GM19468 (cell line): ENCODE data around the gene OR6C74.

Experiments
- ATAC-seq: cut with Tn5 transposase; IDR thresholded peaks from one replicate; pipeline ENCODE4 v1.9.1; 2021; ENCODE audit warnings: mild to moderate bottlenecking, moderate library complexity, moderate number of reproducible peaks; ENCODE audit not compliant: unreplicated experiment; ENCODE audit errors: extremely low read depth

OR6C74 gene

DNA sequence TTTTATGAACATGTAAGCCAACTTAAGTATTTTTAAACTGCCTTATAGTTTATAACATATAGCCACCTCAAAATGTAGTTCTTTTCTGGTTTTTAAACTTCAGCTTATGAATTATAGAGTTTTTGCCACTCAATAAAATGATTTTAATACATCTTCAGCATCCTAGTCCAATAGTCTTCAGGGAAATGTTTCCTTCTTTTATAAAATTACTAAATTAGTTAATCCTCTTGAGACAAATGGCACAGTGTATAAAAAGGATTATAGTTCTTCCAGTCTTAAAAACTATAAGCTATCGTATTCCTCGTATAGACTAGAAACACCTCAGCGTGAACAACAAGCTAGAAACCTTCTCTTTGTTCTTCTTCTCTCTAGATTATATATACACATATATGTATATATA, at the start of gene OR6C74:
Gene OR6C74, plus strand, starts transcription at position 301 of the 400 bp plus-strand sequence. CDS start 2,679 bp downstream, outside the sequence.
- ATAC-seq = no peak

GRCh38 chr12:55220725-55221124, 23.7 kb upstream of the OR6C74 start, which contains the start of gene OR10A7:
Gene OR10A7, plus strand, starts transcription at chr12:55221025. Its CDS starts 0 bp downstream, at chr12:55221025.
- ATAC-seq = no peak

- no peak for ATAC-seq
These were observed 17.9 kb upstream of the OR6C74 start for GRCh38 chr12:55226523-55226922.

- no peak for ATAC-seq
These were observed 16.8 kb upstream of the OR6C74 start for GRCh38 chr12:55227643-55228042.

DNA sequence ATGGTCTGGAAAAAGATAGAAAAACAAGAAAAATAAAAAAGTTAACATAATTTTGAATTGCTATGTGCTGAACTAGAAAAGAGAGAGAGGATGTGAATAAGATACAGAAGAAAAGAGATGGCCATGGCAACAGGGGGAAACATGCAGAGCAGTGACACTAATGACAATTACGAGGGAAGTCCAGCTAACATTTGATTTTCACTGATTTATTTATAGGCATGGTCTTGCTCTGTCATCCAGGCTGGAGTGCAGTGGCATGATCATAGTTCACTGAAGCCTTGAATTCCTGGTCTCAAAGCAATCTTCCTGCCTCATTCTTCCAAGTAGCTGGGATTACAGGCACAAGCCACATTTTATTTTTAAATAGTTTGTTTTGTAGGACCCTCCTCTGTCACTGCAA, 1.8 kb downstream of the OR6C74 start:
- ATAC-seq = no peak

- no peak for ATAC-seq
These were observed 6.5 kb downstream of the OR6C74 start for GRCh38 chr12:55250944-55251343.

GRCh38 chr12:55253281-55253680, 8.9 kb downstream of the OR6C74 start:
- ATAC-seq = no peak

DNA sequence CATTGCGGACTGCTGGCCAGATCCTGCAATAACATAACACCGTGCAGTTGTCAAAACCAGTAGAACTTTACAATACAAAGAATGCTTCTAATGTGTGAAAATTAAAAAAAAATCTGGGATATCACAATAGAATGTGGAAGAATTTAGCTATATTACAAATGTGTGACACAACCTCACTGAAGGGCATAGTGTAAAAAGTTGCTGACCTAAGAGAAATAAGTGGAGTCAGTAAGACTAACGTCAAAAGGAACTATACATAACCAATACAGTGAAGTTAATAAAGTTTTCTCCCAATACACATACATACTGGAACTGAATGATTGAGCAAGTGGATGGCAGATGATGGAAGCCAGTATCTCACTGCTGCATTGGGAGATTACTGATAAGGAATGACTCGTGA, 12.4 kb downstream of the OR6C74 start:
- ATAC-seq = no peak

- ATAC-seq = no peak
These were observed 13.9 kb downstream of the OR6C74 start for GRCh38 chr12:55258303-55258702.

DNA sequence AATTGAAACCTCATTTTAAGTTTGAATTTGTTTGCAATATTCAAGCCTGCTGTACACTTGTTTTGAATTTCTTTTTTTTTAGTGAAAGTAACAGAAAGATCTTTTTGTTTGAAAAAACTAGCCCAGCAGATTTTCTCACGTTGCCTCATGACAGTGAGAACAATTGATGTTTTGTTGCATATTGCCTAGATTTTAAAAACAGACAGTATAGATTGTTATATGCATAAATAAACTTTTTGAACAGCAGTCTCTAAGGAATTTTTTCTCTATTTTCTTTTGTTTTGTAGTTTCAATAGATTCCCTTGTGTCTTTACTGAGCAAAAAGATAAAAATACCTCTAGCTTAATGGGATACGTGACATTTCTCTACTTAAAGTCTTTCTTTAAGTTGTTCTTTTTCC, 36.6 kb downstream of the OR6C74 start:
- no peak for ATAC-seq

- no peak for ATAC-seq
These were observed 45.6 kb downstream of the OR6C74 start for GRCh38 chr12:55289999-55290398.
